Neural progenitor cell (in vitro differentiated cells): ENCODE measurements around the gene STEEP1. TPM values are rescaled to one million over a fixed set of nuclear protein-coding genes. Genes with fewer than 3 reads are reported as not detected.
"Not testable (repeated sequence)": the region's sequence is repeated elsewhere in the genome, so short reads cannot be mapped to it uniquely, and the experiment has no call there.

Experiments used
- DNase-seq: peaks from one replicate; pipeline ENCODE4 v3.0.0-alpha.2; 2016; ENCODE audit warnings: low spot score
- H2AFZ ChIP-seq: fragments of 200-600 bp; sonication (generic); replicated peaks from 2 replicates; pipeline ENCODE4 v1.6.1; 2016; ENCODE audit warnings: antibody characterized with exemption
- H3F3A ChIP-seq: fragments of 200-600 bp; sonication (generic); 2 replicates; pipeline ENCODE4 v1.6.1; 2016; ENCODE audit warnings: antibody characterized with exemption, low read depth
- H3K27ac ChIP-seq: fragments of 200-600 bp; sonication (generic); 2 replicates; pipeline ENCODE4 v1.5.1; 2016; ENCODE audit warnings: mild to moderate bottlenecking
- H3K27me3 ChIP-seq: fragments of 200-600 bp; sonication (generic); 2 replicates; pipeline ENCODE4 v1.6.1; 2016; ENCODE audit warnings: mild to moderate bottlenecking, moderate library complexity
- H3K36me3 ChIP-seq: fragments of 200-600 bp; sonication (generic); 2 replicates; pipeline ENCODE4 v1.5.1; 2016
- H3K4me1 ChIP-seq: fragments of 200-600 bp; sonication (generic); 2 replicates; pipeline ENCODE4 v1.6.1; 2016; ENCODE audit warnings: mixed run types
- H3K4me2 ChIP-seq: fragments of 200-600 bp; sonication (generic); 2 replicates; pipeline ENCODE4 v1.6.1; 2016
- H3K4me3 ChIP-seq: fragments of 200-600 bp; sonication (generic); 2 replicates; pipeline ENCODE4 v1.5.1; 2016
- H3K79me2 ChIP-seq: fragments of 200-600 bp; sonication (generic); 2 replicates; pipeline ENCODE4 v1.6.1; 2016; ENCODE audit warnings: low read depth
- H3K9ac ChIP-seq: fragments of 200-600 bp; sonication (generic); 2 replicates; pipeline ENCODE4 v1.6.1; 2016
- H3K9me3 ChIP-seq: fragments of 200-600 bp; sonication (generic); 2 replicates; pipeline ENCODE4 v1.5.1; 2016; ENCODE audit warnings: low read depth
- H4K20me1 ChIP-seq: fragments of 200-600 bp; sonication (generic); 2 replicates; pipeline ENCODE4 v1.6.1; 2016; ENCODE audit warnings: low read depth
- H3K27ac Mint-ChIP-seq: 3 replicates; pipeline ENCODE4 v1.8.0; 2021; ENCODE audit warnings: mixed read lengths
- H3K27me3 Mint-ChIP-seq: 2 replicates; pipeline ENCODE4 v1.8.0; 2022; ENCODE audit warnings: low read depth, mild to moderate bottlenecking, inconsistent platforms, moderate library complexity, mixed read lengths; ENCODE audit not compliant: insufficient read depth
- H3K36me3 Mint-ChIP-seq: 3 replicates; pipeline ENCODE4 v1.8.0; 2021; ENCODE audit warnings: mixed read lengths
- H3K4me1 Mint-ChIP-seq: 3 replicates; pipeline ENCODE4 v1.8.0; 2021; ENCODE audit warnings: mixed read lengths
- H3K4me3 Mint-ChIP-seq: 3 replicates; pipeline ENCODE4 v1.8.0; 2021; ENCODE audit warnings: mild to moderate bottlenecking, moderate library complexity, mixed read lengths
- H3K9me3 Mint-ChIP-seq: 3 replicates; pipeline ENCODE4 v1.8.0; 2020; ENCODE audit warnings: mixed read lengths
- EZH2 ChIP-seq: fragments of 200-600 bp; sonication (generic); IDR thresholded peaks from 2 replicates; pipeline ENCODE4 v1.6.1; 2017; ENCODE audit warnings: antibody characterized with exemption, mild to moderate bottlenecking, moderate library complexity
- EZH2phosphoT487 ChIP-seq: fragments of 200-600 bp; sonication (generic); IDR thresholded peaks from 2 replicates; pipeline ENCODE4 v1.6.1; 2017; ENCODE audit warnings: antibody characterized with exemption
- total RNA-seq: library from RNA; depleted of rRNA; stranded (reverse); fragments of >200 nt; gene quantifications from 2 replicates; pipeline ENCODE4 v1.2.3, GENCODE V29; 2015; ENCODE audit warnings: low replicate concordance
- TF ChIP-seq, protein P1 (sequence below): fragments of 200-600 bp; sonication (generic); IDR thresholded peaks from 2 replicates; pipeline ENCODE4 v1.5.1; 2017; ENCODE audit warnings: antibody characterized with exemption, mild to moderate bottlenecking

STEEP1 gene
- total RNA-seq, 1 donor from 2014 or later, result 53.5 TPM

DNA sequence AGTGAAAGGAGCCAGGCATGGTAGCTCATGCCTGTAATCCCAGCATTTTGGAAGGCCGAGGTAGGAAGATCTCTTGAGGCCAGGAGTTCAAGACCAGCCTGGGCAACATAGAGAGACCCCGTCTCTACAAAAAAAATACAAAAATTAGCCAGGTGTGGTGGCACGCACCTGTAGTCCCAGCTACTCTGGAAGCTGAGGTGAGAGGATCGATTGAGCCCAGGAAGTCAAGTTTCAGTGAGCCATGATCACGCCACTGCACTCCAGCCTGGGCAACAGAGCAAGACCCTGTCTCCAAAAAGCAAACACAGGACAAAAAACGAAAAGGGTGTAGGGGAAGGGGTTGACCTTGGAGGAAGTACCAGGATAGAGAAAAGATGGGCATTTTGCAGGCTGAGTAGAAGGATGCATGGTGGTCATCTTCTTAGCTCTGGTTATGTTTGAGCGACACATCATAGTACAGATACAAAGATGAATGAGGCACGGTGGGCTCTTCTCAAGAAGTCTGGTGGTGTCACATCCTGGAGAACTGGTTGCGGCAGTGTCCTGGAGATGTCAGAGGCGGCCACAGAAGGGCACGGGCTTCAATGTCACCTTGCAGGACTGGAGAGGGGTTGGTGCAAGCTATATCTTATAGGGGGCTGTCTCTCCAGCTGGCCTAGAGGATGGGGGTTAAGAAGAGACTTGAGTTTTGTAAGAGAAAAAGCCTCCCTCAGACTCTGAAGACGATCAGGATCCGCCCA is 65.0 kb downstream of the STEEP1 start:
- Mint-ChIP-seq H3K36me3 (no peaks in the 10 kb centered on the region), H3K27me3 (peaks cover 4% of the 10 kb centered on the region), H3K27ac (no peak overlapping the region)

DNA sequence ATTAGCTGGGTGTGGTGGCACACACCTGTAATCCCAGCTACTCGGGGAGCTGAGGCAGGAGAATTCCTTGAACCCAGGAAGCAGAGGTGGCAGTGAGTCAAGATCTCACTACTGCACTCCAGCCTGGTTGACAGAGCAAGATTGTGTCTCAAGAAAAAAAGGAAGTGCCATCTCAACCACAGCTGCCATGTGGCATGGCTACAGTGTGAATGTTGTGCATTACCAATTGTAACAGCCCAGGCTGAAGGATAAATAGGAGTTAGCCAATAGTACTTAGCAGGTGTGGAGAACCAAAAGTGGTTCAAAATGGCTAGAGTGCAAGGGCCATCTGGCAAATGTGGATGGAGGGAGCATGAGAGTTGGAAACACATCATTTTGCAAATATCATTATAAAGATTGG is 68.0 kb downstream of the STEEP1 start:
- H3K27me3 ChIP-seq, result no peaks in the 10 kb centered on the region
- Mint-ChIP-seq H3K4me1 (peaks cover 11% of the 10 kb centered on the region), H3K9me3 (peaks cover 12% of the 10 kb centered on the region), H3K36me3 (no peaks in the 10 kb centered on the region), H3K4me3 (no peak overlapping the region), H3K27ac (no peak overlapping the region), H3K27me3 (peaks cover 4% of the 10 kb centered on the region)
- no peaks in the 10 kb centered on the region for H3K9me3 ChIP-seq
- no peak overlapping the region for H3K4me3 ChIP-seq
- no peaks in the 10 kb centered on the region for H4K20me1 ChIP-seq
- no peaks in the 10 kb centered on the region for H3F3A ChIP-seq
- no peak for DNase-seq
- H3K9ac ChIP-seq, result no peak overlapping the region
- TF ChIP-seq EZH2phosphoT487 (no peak), EZH2 (no peak)
- TF ChIP-seq, protein P1, sequence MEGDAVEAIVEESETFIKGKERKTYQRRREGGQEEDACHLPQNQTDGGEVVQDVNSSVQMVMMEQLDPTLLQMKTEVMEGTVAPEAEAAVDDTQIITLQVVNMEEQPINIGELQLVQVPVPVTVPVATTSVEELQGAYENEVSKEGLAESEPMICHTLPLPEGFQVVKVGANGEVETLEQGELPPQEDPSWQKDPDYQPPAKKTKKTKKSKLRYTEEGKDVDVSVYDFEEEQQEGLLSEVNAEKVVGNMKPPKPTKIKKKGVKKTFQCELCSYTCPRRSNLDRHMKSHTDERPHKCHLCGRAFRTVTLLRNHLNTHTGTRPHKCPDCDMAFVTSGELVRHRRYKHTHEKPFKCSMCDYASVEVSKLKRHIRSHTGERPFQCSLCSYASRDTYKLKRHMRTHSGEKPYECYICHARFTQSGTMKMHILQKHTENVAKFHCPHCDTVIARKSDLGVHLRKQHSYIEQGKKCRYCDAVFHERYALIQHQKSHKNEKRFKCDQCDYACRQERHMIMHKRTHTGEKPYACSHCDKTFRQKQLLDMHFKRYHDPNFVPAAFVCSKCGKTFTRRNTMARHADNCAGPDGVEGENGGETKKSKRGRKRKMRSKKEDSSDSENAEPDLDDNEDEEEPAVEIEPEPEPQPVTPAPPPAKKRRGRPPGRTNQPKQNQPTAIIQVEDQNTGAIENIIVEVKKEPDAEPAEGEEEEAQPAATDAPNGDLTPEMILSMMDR, result no peak
- H3K36me3 ChIP-seq, result no peaks in the 10 kb centered on the region
- H3K79me2 ChIP-seq, result no peaks in the 10 kb centered on the region
- no peak overlapping the region for H2AFZ ChIP-seq
- H3K27ac ChIP-seq, result no peak overlapping the region
- no peaks in the 10 kb centered on the region for H3K4me1 ChIP-seq
- no peak overlapping the region for H3K4me2 ChIP-seq

More for the DNA sequence above, 65.0 kb downstream of the STEEP1 start:
- Histone ChIP-seq H3K9ac (no peak overlapping the region), H3F3A (no peaks in the 10 kb centered on the region), H3K79me2 (no peaks in the 10 kb centered on the region), H3K27ac (no peak overlapping the region), H2AFZ (no peak overlapping the region), H3K9me3 (no peaks in the 10 kb centered on the region), H3K4me1 (no peaks in the 10 kb centered on the region), H3K4me2 (no peak overlapping the region), H3K4me3 (no peak overlapping the region), H3K36me3 (no peaks in the 10 kb centered on the region), H4K20me1 (no peaks in the 10 kb centered on the region), H3K27me3 (no peaks in the 10 kb centered on the region)
- TF ChIP-seq, protein P1, result no peak
- TF ChIP-seq EZH2phosphoT487, result no peak
- TF ChIP-seq EZH2, result no peak
- H3K9me3 Mint-ChIP-seq, result peaks cover 12% of the 10 kb centered on the region
- H3K4me1 Mint-ChIP-seq, result peaks cover 6% of the 10 kb centered on the region
- H3K4me3 Mint-ChIP-seq, result no peak overlapping the region
- no peak for DNase-seq

DNA sequence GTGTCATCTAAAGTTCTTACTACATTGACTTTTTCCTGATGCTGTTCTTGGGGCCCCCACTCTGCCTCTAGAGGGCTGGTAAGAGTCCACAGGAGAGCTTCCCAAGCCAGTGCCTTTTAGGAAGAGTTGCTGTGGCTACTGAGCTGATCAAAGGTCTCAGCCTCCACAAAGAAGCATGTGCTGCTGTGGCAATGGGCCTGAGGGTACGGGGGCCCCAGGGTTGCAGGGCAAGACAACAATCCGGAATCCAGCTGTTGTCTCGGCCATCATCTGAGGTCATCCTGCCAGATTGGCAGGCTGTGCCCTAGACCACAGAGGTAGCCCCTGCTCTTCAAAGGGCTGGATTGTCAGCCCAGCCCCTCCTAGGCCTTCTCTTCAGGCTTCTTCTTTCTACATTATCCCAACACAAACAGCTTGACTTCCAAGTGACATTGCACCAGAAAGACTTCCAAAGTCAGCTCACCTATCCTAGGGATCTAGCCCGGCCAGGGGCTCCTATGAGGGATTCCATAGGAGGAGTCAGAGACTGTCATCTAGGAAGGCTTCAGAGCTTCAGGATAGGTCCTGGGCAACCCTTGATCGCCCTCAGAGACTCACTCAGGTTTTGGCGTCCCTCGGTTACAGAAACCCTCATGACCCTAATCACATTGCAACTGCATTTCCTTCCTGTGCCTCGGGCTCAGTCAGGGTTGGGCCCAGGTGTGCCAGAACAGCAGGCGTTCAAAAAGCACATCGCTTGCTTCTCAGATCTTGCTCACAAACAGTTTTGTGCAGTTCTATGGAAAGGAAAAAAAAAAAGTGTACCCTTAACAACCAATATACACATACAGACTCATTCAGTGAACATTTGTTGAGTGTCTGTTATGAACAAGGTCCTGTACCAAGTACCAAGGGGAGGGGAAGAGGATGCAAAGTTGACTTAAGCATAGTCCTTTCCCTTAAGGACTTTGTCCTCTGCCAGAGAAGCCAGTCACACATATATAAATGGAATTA is 69.2 kb downstream of the STEEP1 start:
- Histone ChIP-seq H3K9me3 (no peaks in the 10 kb centered on the region), H4K20me1 (no peaks in the 10 kb centered on the region), H3K9ac (no peak overlapping the region), H2AFZ (no peak overlapping the region), H3K79me2 (no peaks in the 10 kb centered on the region), H3F3A (no peaks in the 10 kb centered on the region), H3K4me3 (no peak overlapping the region), H3K4me1 (no peaks in the 10 kb centered on the region), H3K27me3 (no peaks in the 10 kb centered on the region), H3K36me3 (no peaks in the 10 kb centered on the region), H3K27ac (no peak overlapping the region), H3K4me2 (no peak overlapping the region)
- Mint-ChIP-seq H3K4me1 (peaks cover 11% of the 10 kb centered on the region), H3K36me3 (no peaks in the 10 kb centered on the region), H3K4me3 (no peak overlapping the region), H3K27me3 (peaks cover under 1% of the 10 kb centered on the region), H3K9me3 (peaks cover 7% of the 10 kb centered on the region), H3K27ac (no peak overlapping the region)
- TF ChIP-seq, protein P1, result peak; percentile 8
- TF ChIP-seq EZH2 (no peak), EZH2phosphoT487 (no peak)
- DNase-seq, result peak; percentile 6

DNA sequence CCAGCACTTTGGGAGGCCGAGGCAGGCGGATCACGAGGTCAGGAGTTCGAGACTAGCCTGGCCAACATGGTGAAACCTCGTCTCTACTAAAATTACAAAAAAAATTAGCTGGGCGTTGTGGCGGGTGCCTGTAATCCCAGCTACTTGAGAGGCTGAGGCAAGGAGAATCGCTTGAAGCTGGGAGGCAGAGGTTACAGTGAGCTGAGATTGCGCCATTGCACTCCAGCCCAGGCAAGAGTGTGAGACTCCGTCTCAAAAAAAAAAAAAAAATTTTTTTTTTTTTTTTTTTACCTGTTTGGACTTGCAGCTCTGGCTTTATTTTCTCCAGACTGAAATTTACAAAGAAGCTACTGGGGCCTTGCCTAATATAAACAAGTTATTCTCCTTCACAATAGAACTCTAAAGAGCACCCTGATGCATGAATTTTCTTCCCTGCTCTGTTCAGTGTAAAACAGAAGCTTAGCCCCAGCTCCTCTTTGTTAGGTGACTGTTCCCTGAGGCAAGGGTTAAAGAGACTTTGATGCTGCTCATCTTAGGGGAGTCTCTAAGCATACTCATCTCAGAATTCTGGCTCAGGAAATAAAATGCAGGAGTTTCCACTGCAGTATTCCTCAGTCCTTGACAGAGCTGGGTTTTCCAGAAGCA is 71.2 kb downstream of the STEEP1 start:
- H3K4me2 ChIP-seq, H3K27ac ChIP-seq, H3K9me3 ChIP-seq, H3K36me3 ChIP-seq, H4K20me1 ChIP-seq, H3K4me1 ChIP-seq, H3K79me2 ChIP-seq, H3K27me3 Mint-ChIP-seq, H3K27ac Mint-ChIP-seq, H3K27me3 ChIP-seq, H3K36me3 Mint-ChIP-seq, H3K9ac ChIP-seq, H2AFZ ChIP-seq, H3K4me3 Mint-ChIP-seq, H3F3A ChIP-seq, H3K4me3 ChIP-seq, DNase-seq: not testable (repeated sequence)
- peaks cover 11% of the 10 kb centered on the region for H3K4me1 Mint-ChIP-seq
- H3K9me3 Mint-ChIP-seq, result peaks cover 13% of the 10 kb centered on the region
